Measurements from ENCODE around the gene TMEM132D.

DNA sequence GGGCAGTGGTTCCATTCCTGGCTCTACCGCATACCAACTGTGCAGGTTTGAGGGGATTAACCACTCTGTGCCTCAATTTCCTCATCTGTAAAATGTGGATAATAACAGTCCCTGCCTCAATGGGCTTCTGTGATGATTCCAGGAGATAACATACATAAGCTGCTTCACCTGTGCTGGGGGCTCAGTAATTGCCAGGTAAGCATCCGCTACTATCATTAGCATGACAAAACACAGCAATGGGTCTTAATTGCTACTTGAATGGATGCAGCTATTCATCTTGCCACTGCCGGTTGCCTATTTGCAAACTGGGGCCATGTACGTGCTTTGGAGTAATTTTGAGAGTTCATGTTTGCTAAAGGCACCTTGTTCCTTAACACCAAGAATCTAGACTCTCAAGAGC lies 132.6 kb downstream of the TMEM132D start:
- TF ChIP-seq POLR2A (IDR thresholded peaks at IDR 0.05; ENCODE audit: low read length) (no peak), GATA1 (IDR thresholded peaks at IDR 0.05; ENCODE audit: low read depth, low read length) (no peak)

Data from erythroblast (primary cell).